HEK293T (cell line): ENCODE measurements around the gene GNB1L.

Source experiments
- FOXA1 ChIP-seq: fragments of 450-650 bp; IDR thresholded peaks from 2 replicates; pipeline ENCODE4 v1.6.1; 2016; ENCODE audit warnings: mild to moderate bottlenecking
- HDGF ChIP-seq: fragments of 450-650 bp; IDR thresholded peaks from 2 replicates; pipeline ENCODE4 v1.6.1; 2017; ENCODE audit warnings: antibody characterized with exemption, borderline replicate concordance

DNA sequence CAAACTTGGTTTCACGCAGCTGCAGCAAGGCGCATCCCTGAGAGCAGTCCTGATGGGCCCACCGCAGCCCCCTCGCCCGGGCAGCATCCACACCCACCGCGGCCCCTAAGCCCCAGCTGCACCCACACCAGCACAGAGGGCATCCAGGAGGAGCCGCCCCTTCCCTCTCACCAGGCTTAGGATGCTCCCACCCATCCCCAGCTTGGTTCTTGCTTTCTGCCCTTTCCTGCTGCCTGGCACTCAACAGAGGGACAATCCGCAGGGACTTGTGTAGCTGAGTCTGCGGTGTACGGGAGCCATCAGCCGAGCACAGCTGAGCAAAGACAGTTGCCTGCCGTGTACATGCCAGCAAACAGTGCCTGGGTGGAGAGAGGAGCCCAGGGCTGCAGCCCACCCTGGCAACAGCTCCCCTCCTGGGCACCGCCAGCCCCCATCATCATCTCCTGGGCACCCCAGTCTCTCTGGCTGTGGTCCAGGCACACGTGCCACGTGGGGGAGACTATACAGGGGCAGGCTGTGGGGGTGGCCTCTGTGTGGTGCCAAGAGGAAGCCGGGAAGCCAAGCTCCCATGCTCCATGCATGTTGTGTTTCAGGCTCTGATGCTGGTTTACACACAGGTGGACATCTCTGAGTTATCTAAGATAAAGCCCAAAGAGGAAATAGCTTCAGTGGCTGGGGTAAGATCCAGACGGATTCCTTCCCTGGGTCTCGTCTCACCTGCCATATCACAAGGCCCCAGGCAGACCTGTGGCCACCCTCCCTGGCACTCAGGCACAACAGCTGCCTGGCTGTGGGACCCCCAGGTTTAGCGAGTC, 36.0 kb upstream of the GNB1L start:
- TF ChIP-seq FOXA1 (no peak), HDGF (no peak)
